Measurements from ENCODE around the gene RAMP2.
"Not testable (repeated sequence)": the region's sequence is repeated elsewhere in the genome, so short reads cannot be mapped to it uniquely, and the experiment has no call there.

Gene RAMP2

GRCh38 chr17:42769964-42770363, 8.9 kb downstream of the RAMP2 start:
- DNase-seq (ENCODE audit: low spot score) = not testable (repeated sequence)

DNA sequence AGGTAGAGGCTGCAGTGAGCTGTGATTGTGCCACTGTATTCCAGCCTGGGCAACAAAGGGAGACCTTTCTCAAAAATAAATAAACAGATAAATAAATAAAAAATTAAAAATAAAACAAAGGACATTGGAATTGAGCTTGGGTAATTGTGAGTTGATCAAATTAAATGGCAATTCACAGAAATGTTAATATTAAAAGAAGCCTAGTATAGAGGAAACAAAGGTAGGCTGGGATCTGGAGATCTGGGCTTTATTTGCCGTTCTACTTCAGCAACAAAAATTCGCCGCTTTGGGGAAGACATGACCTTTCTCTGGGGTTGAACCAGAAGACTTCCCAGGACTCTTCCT, 11.9 kb downstream of the RAMP2 start:
- no peak for DNase-seq (ENCODE audit: low spot score)

GRCh38 chr17:42773290-42774035, 12.4 kb downstream of the RAMP2 start, which contains the start of gene VPS25:
VPS25 (plus strand) TSS chr17:42773449; CDS start chr17:42773476, 27 bp downstream.
- DNase-seq (ENCODE audit: low spot score) = peak; percentile 89

- DNase-seq (ENCODE audit: low spot score) = peak; percentile 87
Observed at GRCh38 chr17:42774066-42774745, 13.2 kb downstream of the RAMP2 start.

GRCh38 chr17:42775534-42776098, 14.6 kb downstream of the RAMP2 start:
- peak; percentile 71 for DNase-seq (ENCODE audit: low spot score)

- no peak for DNase-seq (ENCODE audit: low spot score)
Observed at GRCh38 chr17:42778570-42778969, 17.5 kb downstream of the RAMP2 start.

- DNase-seq (ENCODE audit: low spot score) = no peak
Observed at GRCh38 chr17:42779304-42779935, 18.4 kb downstream of the RAMP2 start.

GRCh38 chr17:42779936-42780850, 19.2 kb downstream of the RAMP2 start, which contains the start of gene WNK4:
WNK4 (plus strand) TSS chr17:42780610; CDS start chr17:42780699, 89 bp downstream.
- peak; percentile 65 for DNase-seq (ENCODE audit: low spot score)

GRCh38 chr17:42780851-42781638, 20.0 kb downstream of the RAMP2 start:
- no peak for DNase-seq (ENCODE audit: low spot score)

GRCh38 chr17:42781639-42782165, 20.7 kb downstream of the RAMP2 start:
- no peak for DNase-seq (ENCODE audit: low spot score)

DNA sequence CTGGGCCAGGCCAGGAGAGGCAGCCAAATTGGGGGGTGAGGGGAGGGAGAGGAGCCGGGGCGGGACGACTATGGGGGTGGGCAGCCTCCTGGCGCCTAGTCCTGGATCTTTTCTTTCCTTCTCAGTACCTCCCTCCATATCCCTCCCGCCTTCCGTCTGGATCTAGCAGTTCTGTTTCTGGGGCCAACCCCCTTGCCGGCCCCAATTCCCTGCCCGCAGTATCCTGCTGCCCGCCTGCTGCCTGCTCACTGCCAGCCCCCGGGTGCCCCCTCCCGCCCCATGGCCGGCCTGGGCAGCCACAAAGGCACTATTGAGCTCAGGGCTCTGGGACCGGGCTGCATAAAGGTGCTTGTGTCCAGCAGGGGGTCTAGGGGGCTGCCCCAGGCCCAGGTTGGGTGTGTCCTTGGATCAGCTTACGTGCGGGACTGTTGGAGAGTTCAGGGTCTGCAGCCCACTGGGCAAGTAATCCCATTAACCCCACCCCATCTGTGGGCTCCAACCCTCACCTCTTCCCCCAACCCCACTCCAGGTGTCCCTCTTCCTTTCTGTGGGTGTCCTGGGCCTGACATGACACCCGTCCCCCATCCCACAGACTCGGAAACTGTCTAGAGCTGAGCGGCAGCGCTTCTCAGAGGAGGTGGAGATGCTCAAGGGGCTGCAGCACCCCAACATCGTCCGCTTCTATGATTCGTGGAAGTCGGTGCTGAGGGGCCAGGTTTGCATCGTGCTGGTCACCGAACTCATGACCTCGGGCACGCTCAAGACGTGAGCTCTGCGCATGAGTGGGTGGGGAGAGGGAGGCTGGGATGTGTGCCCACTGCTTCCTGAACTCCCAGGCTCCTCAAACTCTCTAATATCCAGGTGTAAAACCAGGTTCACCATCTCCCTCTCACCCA, 21.4 kb downstream of the RAMP2 start:
- DNase-seq (ENCODE audit: low spot score) = no peak

GRCh38 chr17:42783062-42783790, 22.2 kb downstream of the RAMP2 start:
- DNase-seq (ENCODE audit: low spot score) = peak; percentile 96

GRCh38 chr17:42783791-42784138, 22.7 kb downstream of the RAMP2 start:
- DNase-seq (ENCODE audit: low spot score) = no peak

DNA sequence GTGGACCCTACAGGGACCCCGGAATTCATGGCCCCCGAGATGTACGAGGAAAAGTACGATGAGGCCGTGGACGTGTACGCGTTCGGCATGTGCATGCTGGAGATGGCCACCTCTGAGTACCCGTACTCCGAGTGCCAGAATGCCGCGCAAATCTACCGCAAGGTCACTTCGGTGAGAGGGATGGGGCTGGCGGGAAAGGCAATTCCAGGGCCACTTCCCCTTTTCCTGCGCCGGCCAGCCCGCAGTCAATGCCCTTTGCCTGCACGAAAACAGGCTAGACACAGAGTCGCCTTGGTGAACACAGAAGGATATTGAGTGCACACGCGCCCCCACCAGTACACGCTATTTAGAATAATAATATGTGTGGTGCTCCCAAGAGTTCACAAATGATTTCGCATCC, 23.4 kb downstream of the RAMP2 start:
- DNase-seq (ENCODE audit: low spot score) = no peak

DNA sequence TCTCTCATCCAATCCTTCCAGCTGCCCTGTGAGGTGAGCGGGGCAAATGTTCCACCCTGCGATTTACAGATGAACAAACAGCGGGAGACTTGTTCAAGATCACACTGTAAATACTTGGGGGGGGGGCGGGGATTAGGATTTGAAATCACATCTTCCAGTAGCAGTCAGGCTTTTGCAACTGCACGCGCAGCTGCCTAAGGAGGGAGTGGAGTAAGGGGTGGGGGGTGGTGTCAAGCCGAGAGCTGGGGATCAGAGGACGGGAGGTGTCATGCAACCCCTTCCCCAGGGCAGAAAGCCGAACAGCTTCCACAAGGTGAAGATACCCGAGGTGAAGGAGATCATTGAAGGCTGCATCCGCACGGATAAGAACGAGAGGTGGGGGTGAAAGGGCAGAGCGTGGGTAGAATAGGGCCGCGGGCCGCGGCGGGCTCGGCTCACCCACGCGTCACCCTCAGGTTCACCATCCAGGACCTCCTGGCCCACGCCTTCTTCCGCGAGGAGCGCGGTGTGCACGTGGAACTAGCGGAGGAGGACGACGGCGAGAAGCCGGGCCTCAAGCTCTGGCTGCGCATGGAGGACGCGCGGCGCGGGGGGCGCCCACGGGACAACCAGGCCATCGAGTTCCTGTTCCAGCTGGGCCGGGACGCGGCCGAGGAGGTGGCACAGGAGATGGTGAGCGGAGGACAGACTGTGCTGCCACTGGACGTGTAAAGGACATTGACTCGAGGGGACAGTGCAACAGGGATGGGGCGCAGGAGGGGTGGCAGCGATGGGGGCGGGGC, 24.0 kb downstream of the RAMP2 start:
- no peak for DNase-seq (ENCODE audit: low spot score)

DNA sequence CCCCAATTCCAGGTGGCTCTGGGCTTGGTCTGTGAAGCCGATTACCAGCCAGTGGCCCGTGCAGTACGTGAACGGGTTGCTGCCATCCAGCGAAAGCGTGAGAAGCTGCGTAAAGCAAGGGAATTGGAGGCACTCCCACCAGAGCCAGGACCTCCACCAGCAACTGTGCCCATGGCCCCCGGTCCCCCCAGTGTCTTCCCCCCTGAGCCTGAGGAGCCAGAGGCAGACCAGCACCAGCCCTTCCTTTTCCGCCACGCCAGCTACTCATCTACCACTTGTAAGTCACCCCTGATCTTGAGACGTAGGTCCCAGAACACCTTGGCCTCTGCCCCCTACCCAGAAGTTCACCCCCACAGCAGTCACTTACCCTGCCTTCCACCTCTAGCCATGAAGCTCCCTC, 26.2 kb downstream of the RAMP2 start:
- no peak for DNase-seq (ENCODE audit: low spot score)

GRCh38 chr17:42791948-42792347, 30.9 kb downstream of the RAMP2 start:
- DNase-seq (ENCODE audit: low spot score) = no peak

DNA sequence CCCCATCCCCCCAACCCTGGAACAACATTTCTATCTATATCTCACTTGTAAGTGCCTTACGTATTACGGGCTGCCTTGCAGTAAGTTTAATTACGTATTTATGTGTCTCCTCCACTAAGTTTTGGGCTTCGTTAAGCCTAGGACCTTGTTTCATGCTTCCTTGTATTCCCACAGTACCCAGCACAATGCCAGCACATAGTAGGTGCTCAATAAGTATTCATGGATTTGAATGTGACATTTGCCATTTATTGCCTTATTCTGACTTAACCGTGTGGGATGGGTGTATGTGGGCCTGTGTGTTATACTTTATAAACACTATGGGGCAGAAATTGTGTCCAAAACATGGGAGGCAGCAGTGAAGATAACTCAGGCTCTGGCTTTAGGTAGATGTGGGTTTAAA, 31.5 kb downstream of the RAMP2 start:
- DNase-seq (ENCODE audit: low spot score) = no peak

All from kidney tubule cell (primary cell).